GM21447 (cell line): ENCODE results near the gene SMIM28.
"Not testable (repeated sequence)": the region's sequence is repeated elsewhere in the genome, so short reads cannot be mapped to it uniquely, and the experiment has no call there.

Source experiments
- ATAC-seq: cut with Tn5 transposase; IDR thresholded peaks from one replicate; pipeline ENCODE4 v1.9.1; 2021; ENCODE audit not compliant: unreplicated experiment

Gene SMIM28

DNA sequence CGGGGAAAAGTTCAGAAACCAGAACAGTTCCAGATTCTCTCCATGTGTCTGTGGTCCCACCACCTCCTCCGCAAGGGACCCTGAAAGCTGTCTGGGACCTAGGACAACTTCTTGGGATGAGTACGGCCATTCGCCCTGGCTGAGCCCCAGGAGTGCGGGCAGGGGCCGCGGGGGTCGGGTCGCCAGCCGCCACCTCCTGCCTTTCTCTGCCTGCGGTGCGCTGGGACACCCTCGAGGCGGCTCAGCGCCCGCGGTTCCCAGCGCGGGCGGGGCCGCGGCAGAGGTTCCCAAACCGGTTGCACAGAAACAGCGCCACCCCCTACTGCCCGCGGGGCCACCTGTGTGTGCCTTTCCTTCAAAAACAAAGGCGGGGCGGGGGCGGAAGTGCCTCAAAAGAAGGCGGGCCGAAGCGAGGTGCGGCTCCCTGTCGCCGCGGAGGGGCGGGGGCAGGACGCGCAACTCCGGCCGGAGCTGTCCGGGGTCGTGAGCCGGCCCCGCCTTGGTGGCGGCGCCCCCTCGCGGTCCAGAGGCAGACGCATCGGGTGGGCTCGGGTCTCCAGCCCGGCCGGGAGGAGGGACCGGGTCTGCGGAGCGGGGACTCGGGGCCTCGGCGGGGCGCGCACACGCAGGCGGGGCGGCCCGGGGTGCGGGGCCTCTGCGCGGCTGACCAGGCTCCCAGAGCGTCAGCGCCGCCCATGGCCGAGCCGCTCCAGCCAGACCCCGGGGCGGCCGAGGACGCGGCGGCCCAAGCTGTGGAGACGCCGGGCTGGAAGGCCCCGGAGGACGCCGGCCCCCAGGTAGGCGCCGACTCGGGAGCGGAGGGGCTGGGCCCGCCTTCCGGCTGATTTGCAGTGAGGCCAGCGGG, 26.3 kb downstream of the SMIM28 start, which contains the start of gene HEBP2:
TSS of gene HEBP2 (plus strand) at position 423 of the 865 bp plus-strand sequence. CDS start at position 696, 273 bp downstream.
- peak; percentile 89 for ATAC-seq

DNA sequence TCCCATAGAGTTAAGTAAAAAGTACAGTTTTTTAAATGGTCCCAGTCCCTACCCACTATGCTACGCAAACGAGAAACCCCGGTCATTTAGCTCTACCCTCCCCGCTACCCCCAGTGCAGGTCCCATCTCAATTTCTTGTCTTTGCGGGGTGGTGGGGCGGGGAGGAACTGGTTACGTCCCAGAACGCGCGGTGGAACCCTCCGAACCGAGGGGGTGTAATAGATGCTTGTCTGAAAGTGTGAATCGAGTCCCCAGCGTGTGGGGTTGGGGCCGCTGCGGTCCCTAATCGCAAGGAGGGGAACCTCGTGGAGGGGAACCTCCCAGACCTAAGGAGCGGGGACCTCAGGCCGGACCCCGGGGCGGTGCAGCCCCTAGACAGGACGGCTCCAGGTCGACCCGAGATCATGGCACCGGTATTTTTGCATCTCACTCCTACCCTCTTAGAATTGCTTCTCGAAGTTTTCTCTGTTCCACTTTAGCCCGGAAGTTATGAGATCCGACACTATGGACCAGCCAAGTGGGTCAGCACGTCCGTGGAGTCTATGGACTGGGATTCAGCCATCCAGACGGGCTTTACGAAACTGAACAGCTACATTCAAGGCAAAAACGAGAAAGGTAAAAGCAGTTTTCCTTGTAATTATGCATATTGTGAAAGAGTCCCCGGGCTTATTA, 27.1 kb downstream of the SMIM28 start:
- ATAC-seq = peak; percentile 5

DNA sequence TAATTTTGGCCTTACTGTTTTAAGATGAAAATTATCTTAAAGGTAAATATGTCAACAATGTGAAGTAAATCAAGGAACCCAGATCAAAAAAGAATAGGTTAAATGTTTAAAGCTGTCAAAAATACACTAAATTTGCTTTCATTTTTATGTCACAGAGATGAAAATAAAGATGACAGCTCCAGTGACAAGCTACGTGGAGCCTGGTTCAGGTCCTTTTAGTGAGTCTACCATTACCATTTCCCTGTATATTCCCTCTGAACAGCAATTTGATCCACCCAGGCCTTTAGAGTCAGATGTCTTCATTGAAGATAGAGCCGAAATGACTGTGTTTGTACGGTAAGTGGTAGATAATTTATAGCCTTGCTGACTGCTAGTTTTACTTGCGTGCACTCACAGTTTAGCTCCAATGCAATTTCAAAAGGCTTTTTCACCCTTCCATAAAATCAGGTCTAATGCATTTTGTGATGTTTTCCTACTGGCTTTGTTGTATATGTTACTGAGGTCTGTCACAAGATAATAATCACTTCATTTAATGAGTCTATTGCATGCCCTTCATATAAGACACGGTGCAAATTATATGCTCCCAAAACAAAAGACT, 28.2 kb downstream of the SMIM28 start:
- no peak for ATAC-seq

DNA sequence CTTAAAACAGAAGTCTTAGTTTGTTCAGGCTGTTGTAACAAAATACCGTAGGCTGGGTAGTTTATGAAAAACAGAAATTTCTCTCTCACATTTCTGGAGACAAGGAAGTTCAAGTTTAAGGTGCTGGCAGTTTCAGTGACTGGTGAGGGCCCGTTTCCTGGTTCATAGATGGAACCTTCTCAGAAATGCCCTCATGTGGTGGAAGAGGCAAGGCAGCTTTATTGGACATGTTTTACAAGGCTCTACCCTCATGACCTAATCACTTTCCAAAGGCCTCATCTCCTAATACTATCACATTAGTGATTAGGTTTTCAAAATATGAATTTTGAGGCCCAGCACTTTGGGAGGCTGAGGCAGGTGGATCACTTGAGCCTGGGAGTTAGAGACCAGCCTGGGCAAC, 28.7 kb downstream of the SMIM28 start:
- ATAC-seq = no peak

DNA sequence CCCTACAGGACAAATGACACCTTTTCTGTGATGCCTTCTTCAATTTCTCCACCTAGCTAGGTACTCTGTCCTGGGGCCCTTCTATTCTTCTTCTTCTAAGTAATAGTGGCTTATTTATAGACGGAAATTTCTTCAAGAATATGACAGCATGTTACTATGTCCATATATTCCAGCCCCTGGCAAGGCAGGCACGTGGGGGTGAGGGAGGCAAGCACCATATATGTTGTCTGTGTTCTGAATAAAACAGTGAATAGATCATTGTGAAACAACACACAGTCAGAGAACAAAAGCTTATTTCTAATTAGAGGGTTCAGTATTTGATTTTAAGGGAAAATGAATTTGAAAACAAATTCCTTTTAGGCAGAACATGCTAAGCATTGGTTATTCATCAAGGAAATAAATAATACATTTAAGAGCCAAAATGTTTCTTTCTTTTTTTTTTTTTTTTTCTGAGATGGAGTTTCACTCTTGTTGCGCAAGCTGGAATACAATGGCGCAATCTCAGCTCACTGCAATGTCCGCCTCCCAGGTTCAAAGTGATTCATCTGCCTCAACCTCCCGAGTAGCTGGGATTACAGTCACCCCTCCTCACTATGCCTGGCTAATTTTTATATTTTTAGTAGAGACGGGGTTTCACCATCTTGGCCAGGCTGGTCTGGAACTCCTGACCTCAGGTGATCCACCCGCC, 32.5 kb downstream of the SMIM28 start:
- no peak for ATAC-seq

DNA sequence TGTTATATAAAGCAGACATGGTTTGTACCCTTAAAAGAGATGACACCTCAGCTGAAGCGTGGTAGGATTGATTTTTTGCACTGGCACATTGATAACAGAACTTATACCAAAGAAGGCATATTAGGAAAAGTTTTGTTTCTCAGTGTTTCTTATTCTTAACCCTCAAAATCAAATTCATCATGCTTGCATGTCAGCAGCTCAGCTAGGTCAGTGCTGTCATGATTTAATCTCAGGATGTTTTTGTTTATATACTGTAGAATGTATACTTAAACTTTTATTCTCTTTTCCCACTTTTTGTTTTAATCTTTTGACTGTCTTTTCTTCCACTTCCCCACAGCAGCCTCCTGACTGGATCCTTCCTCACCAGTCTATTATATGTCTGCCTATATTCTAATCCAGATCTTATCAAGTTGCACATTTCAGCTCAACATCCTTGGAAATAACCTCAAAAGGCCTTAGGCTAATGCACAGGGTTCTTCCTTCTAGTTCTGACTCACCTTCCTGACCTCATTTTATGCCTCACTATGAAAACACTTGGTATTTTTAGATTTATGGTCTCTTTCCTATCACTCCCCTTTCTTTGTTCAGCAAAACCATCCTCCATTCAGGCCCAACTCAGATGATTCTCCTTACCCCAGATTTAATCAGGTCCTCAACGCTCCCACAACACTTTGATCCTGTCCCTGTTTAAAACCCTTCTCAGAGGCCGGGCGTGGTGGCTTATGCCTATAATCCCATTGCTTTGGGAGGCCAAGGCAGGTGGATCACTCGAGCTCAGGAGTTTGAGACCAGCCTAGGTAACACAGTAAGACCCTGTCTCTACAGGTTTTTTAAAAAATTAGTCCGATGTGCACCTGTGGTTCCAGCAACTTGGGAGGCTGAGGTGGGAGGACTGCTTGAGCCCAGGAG, 33.5 kb downstream of the SMIM28 start:
- no peak for ATAC-seq

DNA sequence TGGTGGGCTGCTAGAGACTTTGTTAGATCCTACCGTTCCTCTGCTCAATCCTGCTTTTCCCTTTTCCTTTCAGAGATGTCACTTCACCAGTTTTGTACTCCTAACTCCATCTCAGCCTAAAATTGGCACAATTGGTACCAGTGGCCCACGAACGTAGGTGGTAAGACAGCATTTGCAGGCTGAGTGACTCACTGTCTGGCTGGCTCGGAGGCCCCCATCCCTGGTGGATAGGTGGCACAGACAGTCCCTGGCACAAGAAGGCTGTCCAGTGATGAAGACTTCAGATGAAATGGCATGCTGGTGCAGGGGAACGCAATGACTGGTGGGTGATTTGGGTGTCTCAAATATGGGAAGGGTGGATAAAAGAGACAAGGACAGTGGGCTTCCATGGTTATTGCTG, 37.4 kb downstream of the SMIM28 start:
- ATAC-seq = no peak

DNA sequence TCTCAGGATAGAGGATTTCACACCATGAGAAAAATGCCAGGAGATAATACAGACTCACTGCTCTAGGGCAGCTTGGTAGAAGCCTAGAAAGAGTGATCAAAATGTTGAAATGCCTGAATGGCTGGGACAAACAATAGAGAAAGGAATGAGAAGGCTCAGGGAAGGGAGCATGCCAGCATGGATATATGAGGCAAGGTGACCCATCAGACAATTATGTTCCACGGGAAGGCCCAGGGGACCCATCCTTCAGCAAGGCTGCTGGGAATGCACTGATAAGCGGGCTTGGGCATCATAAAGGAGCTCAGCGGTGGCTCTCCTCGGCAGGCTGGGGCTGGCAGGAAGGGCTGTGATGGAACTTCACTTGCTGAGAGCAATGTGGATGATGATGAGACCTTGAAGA, 38.5 kb downstream of the SMIM28 start:
- no peak for ATAC-seq

DNA sequence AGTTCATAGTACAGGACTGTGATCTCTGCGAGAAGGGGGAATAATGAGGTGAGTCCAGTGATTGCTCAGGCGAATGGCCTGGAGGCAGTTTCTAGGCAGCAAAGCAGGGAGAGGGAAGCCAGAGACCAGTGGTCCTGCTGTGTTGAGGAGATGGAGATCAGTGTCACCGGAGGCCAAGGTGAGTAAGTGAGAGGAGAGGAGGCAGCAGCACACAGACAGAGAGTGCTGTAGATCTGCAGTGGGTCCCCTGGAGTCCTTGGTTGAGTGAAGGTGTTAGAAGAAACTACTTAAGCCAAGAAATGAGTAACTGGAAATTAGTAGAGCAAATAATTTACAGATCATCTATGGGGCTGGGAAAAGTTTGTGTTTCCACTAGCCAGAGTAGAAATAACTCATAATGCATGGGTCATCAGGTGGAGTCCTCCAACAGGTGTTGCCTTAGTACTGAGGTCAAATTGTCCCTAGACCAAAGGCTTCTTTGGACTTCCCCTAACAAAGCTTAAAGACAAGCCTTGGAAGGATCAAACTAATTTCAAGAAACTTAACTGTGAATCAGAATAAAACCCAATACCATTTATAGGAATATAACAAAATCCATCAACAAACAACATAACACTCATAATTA, 39.9 kb downstream of the SMIM28 start:
- no peak for ATAC-seq

DNA sequence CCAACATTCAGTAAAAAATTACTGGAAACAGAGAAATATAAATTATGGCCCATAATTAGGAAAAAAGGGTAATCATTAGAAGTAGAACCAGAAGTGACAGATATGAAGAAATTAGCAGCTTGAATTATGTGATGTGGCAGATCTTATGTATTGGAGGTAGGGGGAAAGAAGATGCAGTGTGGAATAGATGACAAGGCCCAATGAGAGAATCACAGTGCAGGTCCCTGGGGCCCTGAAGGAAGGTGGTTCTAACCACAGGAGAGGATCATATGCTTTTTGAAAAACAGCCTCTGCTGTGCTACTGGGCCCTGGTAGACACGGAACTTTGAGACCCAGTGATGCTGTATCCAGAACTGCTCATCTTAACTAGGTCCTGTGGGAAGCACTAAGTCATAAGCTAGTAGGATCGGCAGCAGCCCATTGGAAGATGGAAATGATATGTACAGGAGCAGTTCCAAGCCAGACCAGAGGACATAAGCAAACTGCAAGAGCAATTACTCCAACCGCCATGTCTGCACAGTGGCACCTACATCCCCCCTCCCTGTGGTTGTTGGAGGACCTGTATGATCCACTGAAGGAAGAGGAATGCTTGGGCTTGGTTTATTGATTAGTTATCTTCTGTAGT, 40.5 kb downstream of the SMIM28 start:
- no peak for ATAC-seq

DNA sequence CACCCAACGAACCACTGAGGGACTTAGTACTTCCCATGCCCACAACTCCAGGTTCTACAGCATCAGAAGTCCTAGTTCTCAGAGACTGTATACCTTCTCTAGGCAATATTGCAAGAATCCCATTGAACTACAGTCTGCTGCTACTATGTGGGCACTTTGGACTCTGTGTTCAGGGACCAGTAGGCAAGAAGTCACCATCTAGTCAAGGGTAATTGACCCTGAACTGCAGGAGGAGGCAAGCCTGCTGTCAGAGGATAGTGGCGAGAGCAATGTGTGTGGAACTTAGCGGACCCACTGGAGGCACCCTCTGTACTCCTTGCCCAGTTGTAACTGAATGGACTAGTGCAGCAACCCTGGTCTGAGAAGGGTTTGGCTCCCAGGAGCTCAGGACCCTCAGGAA, 42.1 kb downstream of the SMIM28 start:
- no peak for ATAC-seq

DNA sequence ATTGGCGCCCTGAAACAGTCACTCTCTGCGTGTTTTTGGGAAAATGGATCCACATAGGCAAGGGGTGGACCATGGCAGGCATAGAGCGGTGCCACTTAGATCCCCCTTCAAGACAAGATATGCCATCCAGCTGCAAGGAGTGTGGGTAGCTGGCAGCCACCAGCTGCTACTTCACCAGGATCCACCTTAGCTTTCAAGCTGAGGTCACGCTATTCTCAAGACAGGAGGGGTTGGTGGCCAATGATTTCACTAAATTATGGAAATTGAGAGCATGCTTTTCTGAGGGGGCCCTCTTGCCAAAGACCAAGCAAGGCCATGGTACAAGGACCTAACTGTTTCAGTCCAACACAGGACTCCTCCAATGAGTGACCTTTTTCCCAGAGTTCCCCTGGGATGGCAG, 42.7 kb downstream of the SMIM28 start:
- no peak for ATAC-seq

DNA sequence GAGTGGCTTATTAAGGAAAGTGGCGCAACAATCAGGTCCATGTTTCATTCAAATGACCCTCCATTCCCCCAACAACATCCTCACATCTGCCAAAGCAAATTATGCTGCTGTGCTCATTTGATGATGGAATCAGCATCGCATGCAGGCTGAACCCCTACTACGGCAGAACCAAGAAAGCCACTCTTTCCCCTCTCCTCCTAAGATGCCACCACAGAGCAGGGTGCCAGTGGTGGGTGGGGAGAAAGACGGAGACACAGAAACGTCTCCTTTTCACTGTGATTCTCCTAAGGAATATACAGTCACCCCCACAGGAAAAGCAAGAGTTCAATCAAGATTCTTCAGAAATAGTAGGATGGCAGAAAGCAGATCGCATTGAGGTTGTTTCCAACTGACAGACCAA, 43.4 kb downstream of the SMIM28 start:
- ATAC-seq = no peak

DNA sequence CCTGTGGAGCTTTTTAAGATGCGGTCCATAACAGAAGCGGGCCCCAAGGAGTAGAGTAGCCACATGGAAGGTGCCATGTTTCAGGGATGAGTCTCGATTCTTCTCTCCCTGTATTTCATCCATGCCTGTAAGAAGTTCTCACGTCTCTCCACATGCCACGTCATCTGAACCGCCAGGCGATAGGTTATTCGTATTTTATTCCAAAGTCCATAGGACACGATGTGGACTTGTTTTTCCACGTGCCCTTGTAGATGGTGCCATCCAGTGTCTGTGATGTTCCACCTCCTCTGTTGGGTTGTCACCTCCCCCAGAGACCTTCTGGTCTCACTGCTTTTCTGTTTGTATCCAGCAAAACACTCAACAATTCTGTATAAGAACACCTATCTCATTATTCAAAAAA, 43.9 kb downstream of the SMIM28 start:
- no peak for ATAC-seq

DNA sequence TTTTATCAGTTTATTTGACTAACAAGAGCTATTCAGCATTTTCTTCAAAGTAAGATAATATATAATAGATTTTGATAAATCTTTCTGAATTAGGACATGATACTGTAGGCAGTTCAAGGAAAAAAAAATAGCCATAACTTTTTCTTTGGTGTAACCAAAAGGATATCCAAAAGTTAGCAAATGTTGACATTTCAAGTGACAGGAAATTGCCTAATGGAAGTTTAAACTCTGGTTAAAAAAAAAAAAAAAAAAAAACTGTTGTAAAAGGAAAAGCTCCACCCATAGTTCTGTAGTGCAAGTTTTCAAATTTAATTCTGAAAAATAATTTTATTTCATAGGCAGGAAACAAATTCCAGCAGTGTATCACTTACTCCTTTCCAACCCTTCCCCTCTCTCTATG, 45.2 kb downstream of the SMIM28 start:
- no peak for ATAC-seq

DNA sequence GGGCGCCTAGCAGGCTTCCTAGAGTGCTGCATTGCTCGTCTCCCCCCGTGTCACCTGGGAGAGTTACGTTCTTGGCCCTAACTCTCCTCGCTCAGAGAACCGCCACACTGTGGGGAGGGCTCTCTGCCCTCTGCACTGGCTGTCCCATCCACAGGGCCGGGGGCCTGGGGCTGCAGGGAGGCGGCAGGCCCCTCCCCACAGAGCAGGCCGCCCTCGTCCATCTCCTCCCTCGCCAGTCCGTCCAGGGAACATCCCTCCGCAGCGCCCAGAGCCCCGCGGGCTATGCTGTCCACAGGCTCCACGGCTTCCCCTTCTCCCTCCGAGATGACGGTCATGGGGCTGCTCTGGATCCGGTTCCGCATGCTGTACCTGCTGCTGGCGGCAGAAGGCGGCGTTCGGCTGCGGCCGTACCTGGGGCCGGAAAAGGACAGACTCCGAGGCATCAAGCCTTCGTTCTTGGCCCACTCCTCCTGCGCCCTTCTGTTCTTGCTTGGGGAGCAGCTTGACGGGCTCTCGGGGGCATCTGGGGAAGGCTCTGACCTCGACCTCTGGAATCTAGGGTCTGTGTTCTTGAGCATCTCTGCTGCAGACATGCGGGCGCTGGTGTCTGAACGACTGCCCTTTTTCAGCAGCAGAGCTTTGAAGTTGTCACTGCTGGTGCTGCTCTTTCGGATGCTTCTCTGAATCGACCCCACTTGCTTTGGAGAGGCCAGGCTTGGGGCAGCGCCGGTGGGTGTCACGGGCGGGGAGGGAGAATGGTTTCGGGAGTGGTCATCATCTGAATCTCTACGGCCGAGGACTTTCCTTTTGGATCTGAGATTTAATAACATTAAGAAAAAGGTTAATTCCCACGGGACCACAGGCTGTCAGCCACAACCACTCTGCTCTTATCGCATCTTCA, 46.5 kb downstream of the SMIM28 start:
- no peak for ATAC-seq

DNA sequence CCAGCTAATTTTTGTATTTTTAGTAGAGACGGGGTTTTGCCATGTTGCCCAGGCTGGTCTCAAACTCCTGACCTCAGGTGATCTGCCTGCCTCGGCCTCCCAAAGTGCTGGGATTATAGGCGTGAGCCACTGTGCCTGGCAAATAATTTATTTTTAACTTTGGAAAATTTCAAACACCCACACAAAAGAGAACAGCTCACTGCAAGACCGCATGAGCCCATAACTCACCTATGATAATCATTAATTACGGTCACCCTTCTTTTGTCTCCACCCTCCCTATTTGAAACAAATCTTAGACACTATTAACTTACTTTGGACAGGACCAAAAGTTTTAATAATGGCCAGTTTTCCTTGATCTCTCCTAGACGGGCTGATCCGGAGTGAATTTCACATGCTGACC, 47.6 kb downstream of the SMIM28 start:
- not testable (repeated sequence) for ATAC-seq

DNA sequence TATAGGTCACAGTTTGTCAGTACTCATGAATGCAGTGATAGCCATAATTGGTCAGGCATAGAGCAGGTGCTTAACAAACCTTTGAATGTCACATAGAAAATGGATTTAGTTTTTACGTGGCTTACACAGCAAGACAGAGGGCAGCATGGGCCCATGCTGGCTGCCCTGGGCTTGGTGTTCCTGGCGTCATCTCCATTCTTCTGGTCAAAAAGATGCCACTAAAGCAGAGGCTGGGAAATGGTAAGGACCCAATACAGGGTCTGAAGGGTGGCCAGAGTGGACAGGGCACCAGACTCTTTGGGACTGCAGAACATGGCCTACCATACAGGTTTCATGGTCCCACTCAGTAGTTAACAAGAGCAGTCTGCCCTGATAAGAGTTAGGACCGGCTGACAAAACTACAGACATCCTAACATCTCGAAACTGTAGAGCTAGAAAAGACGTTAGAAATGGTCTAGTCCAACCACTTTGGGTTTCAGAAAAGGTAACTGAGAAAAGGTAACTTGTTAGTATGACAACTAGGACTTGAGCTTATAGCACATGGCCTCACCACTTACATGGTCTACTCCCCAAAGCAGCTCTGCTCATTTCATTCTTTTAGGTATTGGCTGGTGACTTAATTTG, 48.9 kb downstream of the SMIM28 start:
- ATAC-seq = no peak
